ENCODE measurements around the gene STARD13.

STARD13 gene

DNA sequence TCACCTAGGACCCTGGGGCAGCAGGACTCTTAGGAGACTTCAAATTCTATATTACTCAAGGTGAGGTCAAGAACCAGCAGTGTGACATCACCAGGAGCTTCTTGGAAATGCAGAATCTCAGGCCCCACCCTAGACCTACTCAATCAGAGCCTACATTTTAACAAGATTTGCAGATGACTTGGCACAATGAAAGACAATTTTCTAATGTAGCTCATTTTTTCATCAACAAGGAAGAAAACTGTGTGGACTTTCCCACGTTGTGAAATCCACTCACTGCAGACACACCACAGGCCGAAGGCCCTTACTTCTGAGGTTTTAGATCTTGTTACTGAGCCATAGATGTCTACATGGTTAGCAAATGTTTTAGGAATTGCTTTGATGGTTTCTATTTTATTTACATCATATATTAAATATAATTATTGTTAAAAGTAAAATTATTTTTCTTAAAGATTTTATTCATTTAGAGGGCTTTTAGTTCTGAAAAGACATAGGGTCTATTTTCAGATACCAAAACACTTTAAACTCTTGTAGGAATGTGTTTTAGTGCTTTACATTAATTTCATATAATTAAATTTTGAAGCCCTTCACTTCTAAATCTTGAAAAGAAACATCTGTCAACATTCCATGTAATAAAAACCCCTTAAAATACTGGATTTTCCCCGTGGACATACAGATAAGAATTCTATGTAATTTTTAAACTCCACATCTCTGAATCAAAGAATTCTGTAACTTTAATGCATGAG is 18.5 kb upstream of the STARD13 start:
- Histone ChIP-seq H3K4me3 (ENCODE audit: low read depth, low read length) (no peak overlapping the region), H3K27ac (no peak overlapping the region), H3K9me3 (ENCODE audit: severe bottlenecking) (no peaks in the 10 kb centered on the region), H3K27me3 (ENCODE audit: insufficient read depth, low read depth, severe bottlenecking) (no peaks in the 10 kb centered on the region), H3K36me3 (no peaks in the 10 kb centered on the region)
- TF ChIP-seq, protein P1, sequence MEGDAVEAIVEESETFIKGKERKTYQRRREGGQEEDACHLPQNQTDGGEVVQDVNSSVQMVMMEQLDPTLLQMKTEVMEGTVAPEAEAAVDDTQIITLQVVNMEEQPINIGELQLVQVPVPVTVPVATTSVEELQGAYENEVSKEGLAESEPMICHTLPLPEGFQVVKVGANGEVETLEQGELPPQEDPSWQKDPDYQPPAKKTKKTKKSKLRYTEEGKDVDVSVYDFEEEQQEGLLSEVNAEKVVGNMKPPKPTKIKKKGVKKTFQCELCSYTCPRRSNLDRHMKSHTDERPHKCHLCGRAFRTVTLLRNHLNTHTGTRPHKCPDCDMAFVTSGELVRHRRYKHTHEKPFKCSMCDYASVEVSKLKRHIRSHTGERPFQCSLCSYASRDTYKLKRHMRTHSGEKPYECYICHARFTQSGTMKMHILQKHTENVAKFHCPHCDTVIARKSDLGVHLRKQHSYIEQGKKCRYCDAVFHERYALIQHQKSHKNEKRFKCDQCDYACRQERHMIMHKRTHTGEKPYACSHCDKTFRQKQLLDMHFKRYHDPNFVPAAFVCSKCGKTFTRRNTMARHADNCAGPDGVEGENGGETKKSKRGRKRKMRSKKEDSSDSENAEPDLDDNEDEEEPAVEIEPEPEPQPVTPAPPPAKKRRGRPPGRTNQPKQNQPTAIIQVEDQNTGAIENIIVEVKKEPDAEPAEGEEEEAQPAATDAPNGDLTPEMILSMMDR (IDR thresholded peaks at IDR 0.05; ENCODE audit: low read depth, low read length), result no peak
- no peak for DNase-seq

DNA sequence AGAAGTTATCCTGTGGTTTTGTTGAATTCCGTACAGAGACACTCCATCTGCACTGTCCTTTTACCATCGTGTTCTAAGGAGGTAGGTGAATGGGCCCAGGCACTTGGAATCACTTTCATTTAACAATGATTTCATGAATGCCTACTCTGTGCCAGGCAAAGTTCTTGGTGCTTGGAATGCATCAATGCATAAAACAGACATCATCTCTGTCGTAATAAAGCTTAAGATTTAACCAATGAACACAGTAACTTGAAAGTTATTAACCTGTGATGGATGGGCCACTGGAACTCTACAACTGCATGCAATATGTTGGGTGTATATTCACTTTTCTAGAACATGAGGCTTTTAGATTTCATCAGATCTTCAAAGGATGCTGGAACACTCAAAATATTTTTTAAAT is 14.1 kb upstream of the STARD13 start:
- no peaks in the 10 kb centered on the region for H3K27me3 ChIP-seq (ENCODE audit: insufficient read depth, low read depth, severe bottlenecking)
- TF ChIP-seq, protein P1 (IDR thresholded peaks at IDR 0.05; ENCODE audit: low read depth, low read length), result no peak
- no peak for DNase-seq
- H3K4me3 ChIP-seq (ENCODE audit: low read depth, low read length), result no peak overlapping the region
- H3K9me3 ChIP-seq (ENCODE audit: severe bottlenecking), result no peaks in the 10 kb centered on the region
- no peaks in the 10 kb centered on the region for H3K36me3 ChIP-seq
- no peak overlapping the region for H3K27ac ChIP-seq

DNA sequence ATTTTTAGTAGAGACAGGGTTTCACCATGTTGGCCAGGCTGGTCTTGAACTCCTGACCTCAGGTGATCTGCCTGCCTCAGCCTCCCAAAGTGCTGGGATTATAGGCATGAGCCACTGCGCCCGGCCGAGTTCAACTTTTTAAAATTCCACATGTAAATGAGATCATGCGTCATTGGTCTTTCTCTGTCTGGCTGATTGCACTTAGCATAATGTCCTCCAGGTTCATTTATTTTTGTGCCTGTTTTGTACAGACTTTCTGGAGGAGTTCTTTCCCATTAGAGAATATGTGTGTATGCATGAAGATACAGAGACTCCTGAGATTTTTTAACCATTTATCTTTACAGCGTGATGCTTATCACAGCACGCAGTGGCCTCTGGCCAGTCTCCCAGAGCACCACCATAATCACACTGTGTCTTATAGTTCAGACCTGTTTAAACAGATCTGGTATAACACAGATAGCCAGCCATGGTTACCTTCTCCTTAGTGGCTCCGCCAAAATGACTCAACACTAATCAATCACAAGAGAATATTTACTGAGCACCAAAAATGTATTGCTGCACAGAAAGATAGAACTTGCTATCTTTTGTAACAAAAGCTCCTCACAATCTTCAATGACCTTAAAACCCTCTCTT is 11.4 kb upstream of the STARD13 start:
- Histone ChIP-seq H3K27ac (no peak overlapping the region), H3K36me3 (no peaks in the 10 kb centered on the region), H3K27me3 (ENCODE audit: insufficient read depth, low read depth, severe bottlenecking) (no peaks in the 10 kb centered on the region), H3K4me3 (ENCODE audit: low read depth, low read length) (no peak overlapping the region), H3K9me3 (ENCODE audit: severe bottlenecking) (no peaks in the 10 kb centered on the region)
- TF ChIP-seq, protein P1 (IDR thresholded peaks at IDR 0.05; ENCODE audit: low read depth, low read length), result no peak
- DNase-seq, result no peak

DNA sequence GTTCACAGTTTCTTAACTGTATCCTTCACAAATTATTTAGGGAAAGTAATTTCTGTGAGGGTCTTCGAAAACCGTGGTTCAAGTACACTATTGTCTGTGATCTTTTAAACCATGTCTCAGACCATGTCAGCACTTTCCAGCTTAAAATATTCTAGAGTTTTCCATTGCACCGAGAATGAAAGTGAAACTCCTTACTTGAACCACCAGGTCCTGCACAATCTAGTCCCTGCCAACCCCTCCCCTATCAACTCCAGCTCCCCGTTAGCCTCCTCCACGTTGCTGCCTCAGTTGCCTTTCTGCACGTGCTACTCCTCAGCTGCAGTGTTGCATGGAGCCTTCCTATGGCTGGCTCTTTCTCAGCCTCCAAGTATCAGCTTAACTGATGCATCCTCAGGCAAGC is 7.2 kb upstream of the STARD13 start:
- no peaks in the 10 kb centered on the region for H3K36me3 ChIP-seq
- no peak overlapping the region for H3K4me3 ChIP-seq (ENCODE audit: low read depth, low read length)
- H3K9me3 ChIP-seq (ENCODE audit: severe bottlenecking), result no peaks in the 10 kb centered on the region
- TF ChIP-seq, protein P1 (IDR thresholded peaks at IDR 0.05; ENCODE audit: low read depth, low read length), result no peak
- no peaks in the 10 kb centered on the region for H3K27me3 ChIP-seq (ENCODE audit: insufficient read depth, low read depth, severe bottlenecking)
- DNase-seq, result no peak
- no peak overlapping the region for H3K27ac ChIP-seq

DNA sequence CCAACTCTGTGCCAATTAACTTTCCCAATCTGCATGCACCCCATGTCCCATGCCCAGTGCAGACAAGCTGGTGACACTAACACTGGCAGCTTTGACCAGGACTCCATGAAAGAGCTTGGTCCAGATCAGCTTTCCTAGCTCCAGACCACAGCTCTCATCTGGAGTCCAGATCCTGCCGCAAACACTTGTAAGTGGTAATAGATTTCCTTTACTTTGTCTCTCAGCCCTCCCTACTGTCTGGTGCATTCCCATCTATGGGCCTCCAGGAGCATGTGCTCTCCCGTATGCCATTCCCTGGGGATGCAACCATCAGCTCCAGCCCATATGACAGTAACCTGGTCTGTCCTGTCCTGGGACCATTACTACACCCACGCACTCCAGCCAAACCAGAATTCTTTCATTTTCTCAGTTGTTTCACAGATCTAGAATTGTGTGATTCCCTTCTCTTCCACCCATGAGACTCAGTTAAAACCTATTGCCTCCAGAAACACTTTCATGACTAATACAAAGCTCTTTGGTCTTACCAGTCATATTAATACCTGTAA is 4.9 kb upstream of the STARD13 start:
- H3K36me3 ChIP-seq, result no peaks in the 10 kb centered on the region
- no peaks in the 10 kb centered on the region for H3K27me3 ChIP-seq (ENCODE audit: insufficient read depth, low read depth, severe bottlenecking)
- H3K27ac ChIP-seq, result no peak overlapping the region
- H3K4me3 ChIP-seq (ENCODE audit: low read depth, low read length), result no peak overlapping the region
- no peak for DNase-seq
- TF ChIP-seq, protein P1 (IDR thresholded peaks at IDR 0.05; ENCODE audit: low read depth, low read length), result no peak
- no peaks in the 10 kb centered on the region for H3K9me3 ChIP-seq (ENCODE audit: severe bottlenecking)

All from WERI-Rb-1 (cell line).